Endodermal cell (in vitro differentiated cells): ENCODE data around the gene UBIAD1. TPM values are rescaled to one million over a fixed set of nuclear protein-coding genes. Genes with fewer than 3 reads are reported as not detected.

Experiments used
- DNase-seq: peaks from one replicate; pipeline ENCODE4 v3.0.0-alpha.2; 2017
- H3K27ac ChIP-seq: 2 replicates; pipeline ENCODE4 v1.5.1; 2013; ENCODE audit warnings: mild to moderate bottlenecking, low read depth, low read length, moderate library complexity
- H3K27me3 ChIP-seq: 2 replicates; pipeline ENCODE4 v1.6.1; 2013; ENCODE audit warnings: mild to moderate bottlenecking, low read length, moderate library complexity; ENCODE audit not compliant: insufficient read depth, control insufficient read depth, poor library complexity, severe bottlenecking
- H3K36me3 ChIP-seq: 2 replicates; pipeline ENCODE4 v1.7.0; 2013; ENCODE audit warnings: mild to moderate bottlenecking, low read length, moderate library complexity; ENCODE audit not compliant: control insufficient read depth, insufficient read depth
- H3K4me1 ChIP-seq: one replicate; pipeline ENCODE4 v1.7.0; 2013; ENCODE audit warnings: low read length; ENCODE audit not compliant: control insufficient read depth, insufficient read depth
- H3K4me3 ChIP-seq: 2 replicates; pipeline ENCODE4 v1.5.1; 2013; ENCODE audit warnings: mild to moderate bottlenecking, low read length, moderate library complexity
- H3K9ac ChIP-seq: 2 replicates; pipeline ENCODE4 v1.6.1; 2013; ENCODE audit warnings: mild to moderate bottlenecking, low read length, moderate library complexity; ENCODE audit not compliant: poor library complexity, severe bottlenecking; ENCODE audit errors: extremely low read depth
- H3K9me3 ChIP-seq: 2 replicates; pipeline ENCODE4 v1.6.1; 2013; ENCODE audit warnings: mild to moderate bottlenecking, low read length, moderate library complexity; ENCODE audit not compliant: control insufficient read depth
- H3K27ac Mint-ChIP-seq: 2 replicates; pipeline ENCODE4 v1.8.0; 2020; ENCODE audit warnings: mixed read lengths
- H3K27me3 Mint-ChIP-seq: 2 replicates; pipeline ENCODE4 v1.8.0; 2021; ENCODE audit warnings: mild to moderate bottlenecking, mixed read lengths; ENCODE audit not compliant: insufficient read depth
- H3K36me3 Mint-ChIP-seq: 2 replicates; pipeline ENCODE4 v1.8.0; 2020; ENCODE audit warnings: low read depth, mixed read lengths
- H3K4me1 Mint-ChIP-seq: 2 replicates; pipeline ENCODE4 v1.8.0; 2020; ENCODE audit warnings: mixed read lengths
- H3K4me3 Mint-ChIP-seq: 2 replicates; pipeline ENCODE4 v1.8.0; 2020; ENCODE audit warnings: mild to moderate bottlenecking, moderate library complexity, mixed read lengths
- H3K9me3 Mint-ChIP-seq: 2 replicates; pipeline ENCODE4 v1.8.0; 2020; ENCODE audit warnings: mild to moderate bottlenecking, mixed read lengths
- CTCF ChIP-seq: fragments of 200-600 bp; sonication (generic); conservative IDR thresholded peaks from 2 replicates; pipeline ENCODE4 v1.5.0; 2021; ENCODE audit warnings: antibody characterized with exemption, mild to moderate bottlenecking
- WGBS, 2 experiments: methylation state at CpG; one replicate each; pipeline versions ENCODE4 v1.1.5 to v1.1.7; 2013; ENCODE audit warnings: missing lambda C conversion rate in 2 of 2, mixed read lengths in 1 of 2; ENCODE audit not compliant: insufficient coverage in 1 of 2, insufficient read length in 1 of 2; 5-methylcytosine and 5-hydroxymethylcytosine counted together
- total RNA-seq, 2 donors: library from RNA; stranded (reverse); fragmentation: NEBNext Ultra II Directional in 1 of 2; extraction: Animal tissue kit (Norgen Biotek cat#: 25700) in 1 of 2; gene quantifications; 2 replicates in 1 of 2; 3 replicates in 1 of 2; pipeline ENCODE4 v1.2.1, GENCODE V29; 2021

UBIAD1 gene
- total RNA-seq, 2 donors from 2014 or later: 12.9 to 15.9 TPM

GRCh38 chr1:11321656-11322491 lies 48.9 kb downstream of the UBIAD1 start:
- no peak overlapping the region for H3K4me3 Mint-ChIP-seq
- H3K4me1 Mint-ChIP-seq: peaks cover 11% of the 10 kb centered on the region
- Histone ChIP-seq H3K36me3 (no peaks in the 10 kb centered on the region), H3K27ac (no peak overlapping the region), H3K9ac (no peak overlapping the region), H3K27me3 (no peaks in the 10 kb centered on the region), H3K4me1 (no peaks in the 10 kb centered on the region), H3K9me3 (no peaks in the 10 kb centered on the region), H3K4me3 (no peak overlapping the region)
- no peaks in the 10 kb centered on the region for H3K9me3 Mint-ChIP-seq
- peak; percentile 44 for DNase-seq
- WGBS, 2 experiments: 73 to 86% methylated on average over 7 to 10 of the region's 10 CpGs
- no peak overlapping the region for H3K27ac Mint-ChIP-seq
- peaks cover 4% of the 10 kb centered on the region for H3K27me3 Mint-ChIP-seq
- TF ChIP-seq CTCF: no peak
- no peaks in the 10 kb centered on the region for H3K36me3 Mint-ChIP-seq

GRCh38 chr1:11324567-11325165 lies 51.7 kb downstream of the UBIAD1 start:
- TF ChIP-seq CTCF: no peak
- Histone ChIP-seq H3K27ac (no peak overlapping the region), H3K4me3 (no peak overlapping the region), H3K4me1 (no peaks in the 10 kb centered on the region), H3K27me3 (no peaks in the 10 kb centered on the region), H3K36me3 (no peaks in the 10 kb centered on the region), H3K9me3 (no peaks in the 10 kb centered on the region), H3K9ac (no peak overlapping the region)
- Mint-ChIP-seq H3K9me3 (no peaks in the 10 kb centered on the region), H3K4me3 (no peak overlapping the region), H3K36me3 (no peaks in the 10 kb centered on the region), H3K4me1 (peaks cover 11% of the 10 kb centered on the region), H3K27ac (no peak overlapping the region), H3K27me3 (peaks cover 4% of the 10 kb centered on the region)
- peak; percentile 58 for DNase-seq
- WGBS, 2 experiments: 79 to 80% methylated on average over 7 to 17 of the region's 17 CpGs

GRCh38 chr1:11326070-11326469 lies 53.1 kb downstream of the UBIAD1 start:
- DNase-seq: no peak
- TF ChIP-seq CTCF: no peak
- Mint-ChIP-seq H3K36me3 (no peaks in the 10 kb centered on the region), H3K9me3 (no peaks in the 10 kb centered on the region), H3K4me3 (no peak overlapping the region), H3K27ac (no peak overlapping the region), H3K27me3 (peaks cover 2% of the 10 kb centered on the region), H3K4me1 (peaks cover 11% of the 10 kb centered on the region)
- Histone ChIP-seq H3K27ac (no peak overlapping the region), H3K4me3 (no peak overlapping the region), H3K36me3 (no peaks in the 10 kb centered on the region), H3K27me3 (no peaks in the 10 kb centered on the region), H3K9me3 (no peaks in the 10 kb centered on the region), H3K9ac (no peak overlapping the region), H3K4me1 (no peaks in the 10 kb centered on the region)
- WGBS, 2 experiments: 76 to 90% methylated on average over 4 of the region's 4 CpGs
